Measurements from ENCODE around the gene UBE2O.

The UBE2O gene

DNA sequence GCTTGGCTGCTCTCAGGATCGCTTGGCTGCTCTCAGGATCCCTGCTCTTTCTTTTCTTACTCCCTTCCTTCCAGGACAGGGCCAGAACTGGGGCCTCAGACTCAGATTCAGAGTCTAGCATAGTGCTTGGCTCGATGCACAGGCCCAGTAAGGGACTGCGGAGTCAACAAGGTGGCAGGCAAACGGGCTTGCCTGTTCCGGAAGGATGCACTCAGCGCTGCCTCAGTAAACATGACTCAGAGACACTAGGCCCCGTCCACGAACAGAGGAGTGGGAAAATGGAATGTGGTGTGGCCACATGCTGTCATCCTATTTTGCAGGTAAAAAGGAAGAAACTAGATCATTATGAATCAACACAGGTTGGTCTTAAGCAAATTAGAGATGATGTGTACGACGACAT is 58.8 kb downstream of the UBE2O start:
- H3K4me3 ChIP-seq (replicated peaks in 1 of 2; ENCODE audit: low read depth in 2 of 2, low read length in 2 of 2) = no peak overlapping the region
- DNase-seq (ENCODE audit: low read depth in 2 of 2) = no peak
- no peak for TF ChIP-seq CTCF (IDR thresholded peaks at IDR 0.05; ENCODE audit: low read depth, low read length)

GRCh38 chr17:76391200-76391715 is 61.7 kb downstream of the UBE2O start:
- DNase-seq (ENCODE audit: low read depth in 2 of 2) = no peak
- H3K4me3 ChIP-seq (replicated peaks in 1 of 2; ENCODE audit: low read depth in 2 of 2, low read length in 2 of 2) = no peak overlapping the region
- TF ChIP-seq CTCF (IDR thresholded peaks at IDR 0.05; ENCODE audit: low read depth, low read length) = no peak

DNA sequence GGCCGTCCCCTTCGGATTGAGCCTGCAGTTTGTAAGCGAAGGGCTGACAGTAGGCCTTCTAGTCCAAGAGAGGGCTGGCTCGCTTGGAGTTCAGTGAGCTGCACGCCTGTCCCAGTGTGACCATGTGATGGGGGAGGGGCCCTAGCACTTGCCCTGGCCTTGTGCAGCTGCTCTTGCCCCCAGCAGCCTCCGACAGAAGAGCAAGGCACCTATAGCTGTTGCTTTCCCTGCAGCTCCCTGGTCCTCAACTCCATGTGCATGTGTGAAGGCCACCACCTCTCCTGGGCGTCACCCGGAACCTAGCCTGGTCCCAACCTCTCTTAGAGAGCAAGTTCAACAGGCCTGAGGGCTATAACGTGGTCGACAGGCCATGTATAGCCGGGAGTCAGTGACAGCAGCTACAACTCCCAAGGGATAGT is 62.9 kb downstream of the UBE2O start:
- no peak overlapping the region for H3K4me3 ChIP-seq (replicated peaks in 1 of 2; ENCODE audit: low read depth in 2 of 2, low read length in 2 of 2)
- TF ChIP-seq CTCF (IDR thresholded peaks at IDR 0.05; ENCODE audit: low read depth, low read length) = no peak
- DNase-seq (ENCODE audit: low read depth in 2 of 2) = peak in 1 of 2 donors; percentile 47

DNA sequence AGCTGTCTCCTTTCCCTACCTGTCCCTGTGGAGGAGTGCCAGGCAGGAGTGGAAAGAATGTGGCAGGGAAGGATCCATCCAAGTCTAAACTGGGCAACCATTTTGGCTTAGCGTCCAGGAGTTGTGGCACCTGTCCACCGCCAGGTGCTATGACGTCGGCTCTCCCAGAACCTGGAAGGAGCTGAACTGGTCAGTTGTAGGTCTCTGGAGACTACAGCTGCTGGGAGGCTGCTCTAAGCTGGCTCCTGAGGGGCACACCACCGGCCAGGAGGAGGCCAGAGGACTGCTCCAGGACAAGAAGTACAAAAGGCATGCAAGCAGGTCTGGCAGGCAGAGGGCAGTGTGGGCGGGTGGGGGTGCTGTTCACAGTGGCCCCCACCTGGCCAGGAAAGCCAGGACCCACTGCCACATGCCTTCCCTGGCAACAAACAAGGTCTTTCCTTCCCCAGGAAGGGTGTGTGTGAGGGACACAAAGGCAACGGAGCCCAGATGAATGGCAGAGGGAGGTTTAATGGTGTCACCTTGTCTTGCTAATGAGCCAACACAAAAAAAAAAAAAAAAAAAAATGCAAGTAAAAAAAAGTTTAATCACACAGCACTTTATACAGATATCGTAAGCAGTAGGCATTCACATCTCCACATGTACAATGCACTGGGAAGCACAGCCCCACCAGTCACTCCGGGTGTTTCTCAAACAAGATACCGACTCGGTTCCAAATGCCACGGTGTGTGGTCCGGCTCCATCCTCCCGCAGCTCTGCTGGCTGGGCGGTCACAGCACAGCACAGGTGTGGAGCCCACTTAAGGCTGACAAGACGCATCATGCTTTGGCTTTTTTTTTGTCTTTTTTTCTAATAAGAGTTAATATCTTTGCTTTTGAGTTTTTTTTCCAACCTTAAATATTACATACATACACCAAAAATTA is 63.7 kb downstream of the UBE2O start:
- TF ChIP-seq CTCF (IDR thresholded peaks at IDR 0.05; ENCODE audit: low read depth, low read length) = peak; percentile 29
- no peak overlapping the region for H3K4me3 ChIP-seq (replicated peaks in 1 of 2; ENCODE audit: low read depth in 2 of 2, low read length in 2 of 2)
- DNase-seq (ENCODE audit: low read depth in 2 of 2) = peak in 1 of 2 donors; percentile 53

DNA sequence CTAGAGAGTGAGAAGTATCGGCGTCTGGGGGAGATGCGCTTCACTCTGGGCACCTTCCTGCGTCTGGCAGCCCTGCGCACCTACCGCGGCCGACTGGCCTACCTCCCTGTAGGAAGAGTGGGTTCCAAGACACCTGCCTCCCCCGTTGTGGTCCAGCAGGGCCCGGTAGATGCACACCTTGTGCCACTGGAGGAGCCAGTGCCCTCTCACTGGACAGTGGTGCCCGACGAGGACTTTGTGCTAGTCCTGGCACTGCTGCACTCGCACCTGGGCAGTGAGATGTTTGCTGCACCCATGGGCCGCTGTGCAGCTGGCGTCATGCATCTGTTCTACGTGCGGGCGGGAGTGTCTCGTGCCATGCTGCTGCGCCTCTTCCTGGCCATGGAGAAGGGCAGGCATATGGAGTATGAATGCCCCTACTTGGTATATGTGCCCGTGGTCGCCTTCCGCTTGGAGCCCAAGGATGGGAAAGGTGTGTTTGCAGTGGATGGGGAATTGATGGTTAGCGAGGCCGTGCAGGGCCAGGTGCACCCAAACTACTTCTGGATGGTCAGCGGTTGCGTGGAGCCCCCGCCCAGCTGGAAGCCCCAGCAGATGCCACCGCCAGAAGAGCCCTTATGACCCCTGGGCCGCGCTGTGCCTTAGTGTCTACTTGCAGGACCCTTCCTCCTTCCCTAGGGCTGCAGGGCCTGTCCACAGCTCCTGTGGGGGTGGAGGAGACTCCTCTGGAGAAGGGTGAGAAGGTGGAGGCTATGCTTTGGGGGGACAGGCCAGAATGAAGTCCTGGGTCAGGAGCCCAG is 65.8 kb downstream of the UBE2O start:
- DNase-seq (ENCODE audit: low read depth in 2 of 2) = no peak
- TF ChIP-seq CTCF (IDR thresholded peaks at IDR 0.05; ENCODE audit: low read depth, low read length) = no peak
- peak overlapping the region in 1 of 2 donors; percentile 88 for H3K4me3 ChIP-seq (replicated peaks in 1 of 2; ENCODE audit: low read depth in 2 of 2, low read length in 2 of 2)

DNA sequence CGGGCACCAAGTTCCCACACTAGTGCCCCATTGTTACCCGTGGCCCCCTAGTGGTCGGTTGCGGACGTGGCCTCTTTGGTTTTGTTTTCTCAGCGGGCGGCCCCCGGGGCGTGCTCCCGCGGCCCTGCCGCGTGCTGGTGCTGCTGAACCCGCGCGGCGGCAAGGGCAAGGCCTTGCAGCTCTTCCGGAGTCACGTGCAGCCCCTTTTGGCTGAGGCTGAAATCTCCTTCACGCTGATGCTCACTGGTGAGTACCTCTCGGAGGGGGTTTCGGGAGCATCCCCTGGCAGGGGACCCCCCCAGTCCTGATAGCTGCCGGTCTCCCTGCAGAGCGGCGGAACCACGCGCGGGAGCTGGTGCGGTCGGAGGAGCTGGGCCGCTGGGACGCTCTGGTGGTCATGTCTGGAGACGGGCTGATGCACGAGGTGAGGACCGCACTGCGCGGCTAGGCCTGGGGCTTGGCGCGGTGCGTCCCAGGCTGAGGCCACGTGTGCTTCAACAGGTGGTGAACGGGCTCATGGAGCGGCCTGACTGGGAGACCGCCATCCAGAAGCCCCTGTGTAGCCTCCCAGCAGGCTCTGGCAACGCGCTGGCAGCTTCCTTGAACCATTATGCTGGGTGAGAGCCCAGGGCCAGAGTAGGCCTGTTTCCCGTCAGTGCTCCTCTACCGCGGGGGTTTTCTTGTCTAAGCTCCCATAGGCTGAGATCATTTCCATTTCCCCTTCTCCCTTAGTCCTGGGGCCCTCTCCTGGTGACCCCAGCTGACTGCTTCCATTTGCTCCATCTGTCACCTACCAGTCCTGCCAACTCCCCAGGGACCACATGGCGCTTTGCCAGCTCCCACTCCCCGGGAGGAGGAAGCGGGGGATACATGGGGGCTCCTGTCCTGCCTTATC is 66.8 kb downstream of the UBE2O start:
- TF ChIP-seq CTCF (IDR thresholded peaks at IDR 0.05; ENCODE audit: low read depth, low read length) = peak; percentile 84
- DNase-seq (ENCODE audit: low read depth in 2 of 2) = peak; percentile 89 to 90
- peak overlapping the region; percentile 68 to 88 for H3K4me3 ChIP-seq (replicated peaks in 1 of 2; ENCODE audit: low read depth in 2 of 2, low read length in 2 of 2)
